Right cardiac atrium (tissue), 5 donors: Measurements from ENCODE around the gene RPTOR. TPM values are rescaled to one million over a fixed set of nuclear protein-coding genes. Genes with fewer than 3 reads are reported as not detected.
A peak's percentile ranks its signal among the peaks of the same experiment; 100 is the strongest.

Source experiments
- ATAC-seq, 2 donors: fragments of 200-7000 bp; cut with Tn5 transposase; one replicate each; pipeline versions ENCODE4 v1.8.0 to v1.9.1; 2020; ENCODE audit warnings: moderate library complexity in 2 of 2, mild to moderate bottlenecking in 1 of 2
- DNase-seq, 3 donors: peaks; one replicate each; pipeline ENCODE4 v3.0.0-alpha.2; 2020
- H3K27ac ChIP-seq: one replicate; pipeline ENCODE4 v1.5.1; 2013; ENCODE audit warnings: mild to moderate bottlenecking, low read length, control low read depth, moderate library complexity
- H3K27me3 ChIP-seq: one replicate; pipeline ENCODE4 v1.6.1; 2013; ENCODE audit not compliant: control insufficient read depth, insufficient read depth
- H3K4me1 ChIP-seq: one replicate; pipeline ENCODE4 v1.6.1; 2013; ENCODE audit warnings: low read length; ENCODE audit not compliant: control insufficient read depth, insufficient read depth
- H3K4me3 ChIP-seq: one replicate; pipeline ENCODE4 v1.5.1; 2013; ENCODE audit warnings: low read length, control low read depth
- H3K9me3 ChIP-seq: one replicate; pipeline ENCODE4 v1.6.1; 2013; ENCODE audit warnings: low read length; ENCODE audit not compliant: control insufficient read depth
- WGBS: extraction: QIAGEN DNeasy Blood & Tissue Kit; methylation state at CpG from one replicate; pipeline ENCODE4 v1.1.7; 2013; 5-methylcytosine and 5-hydroxymethylcytosine counted together
- intact Hi-C, 4 donors: fragments of 100-400 bp; cut with DNase I; formaldehyde crosslinking; loops; one replicate each; pipeline versions ENCODE4 v1.11.0 to v1.14.0; 2022 to 2023
- polyA plus RNA-seq: library from polyadenylated mRNA; stranded (reverse); fragments of 200-250 nt; gene quantifications from one replicate; pipeline ENCODE4 v1.2.3, GENCODE V29; 2013
- total RNA-seq, 4 donors: library from RNA; stranded (reverse); fragmentation: NEBNext Ultra II Directional; extraction: Animal tissue kit (Norgen Biotek cat#: 25700); gene quantifications; one replicate each; pipeline ENCODE4 v1.2.1, GENCODE V29; 2021
- donor health status: healthy with polysubstance abuse.
- donor health status: DM: no; HTN: yes; CAD: no.
- donor health status: DM: no; HTN: no; CAD: no.
- donor health status: DM: no; HTN: yes; CAD: no; lungs with severe emphysema.
- donor health status: DM: yes; HTN: yes; CAD: no.

Gene RPTOR
- total and polyA plus RNA-seq, 5 donors = 15.2 to 27.0 (median 25.3) TPM

DNA sequence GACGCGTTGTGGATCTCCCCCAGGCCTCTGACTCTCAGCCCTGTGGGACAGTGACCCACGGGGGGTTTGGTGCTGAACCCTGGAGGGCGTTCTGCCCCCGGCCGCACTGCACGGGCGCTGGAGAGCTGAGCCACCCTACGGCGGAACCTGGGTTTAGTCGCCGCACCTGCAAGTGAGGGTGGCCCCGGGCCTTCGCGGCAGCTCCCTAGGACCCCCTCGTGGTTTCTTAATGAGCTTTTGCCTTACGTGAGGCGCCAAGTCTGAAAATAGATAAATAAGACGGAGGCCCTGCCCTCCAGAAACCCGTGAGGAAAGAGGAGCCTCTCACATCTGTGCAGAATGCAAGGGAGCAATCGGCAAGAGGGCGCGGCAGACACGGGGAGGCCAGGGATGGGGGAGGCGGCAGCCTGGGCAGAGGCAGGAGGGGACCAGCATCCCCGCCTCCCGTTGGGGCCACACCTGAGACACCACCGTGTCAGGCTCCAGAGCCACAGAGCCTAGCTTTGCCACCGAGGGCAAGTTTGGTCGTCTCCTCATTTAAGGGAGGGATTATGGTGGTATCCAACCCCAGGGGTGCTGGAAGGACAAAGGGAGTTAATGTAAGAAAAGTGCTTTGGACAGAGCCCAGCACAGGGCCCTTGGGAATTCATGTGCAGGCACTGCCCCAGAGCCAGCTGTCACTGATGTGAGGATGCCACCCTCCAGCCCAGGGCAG is 293.8 kb downstream of the RPTOR start:
- no peaks in the 10 kb centered on the region for H3K27me3 ChIP-seq
- no peak overlapping the region for H3K27ac ChIP-seq
- 94% methylated on average over 30 of the region's 30 CpGs for WGBS
- no peak overlapping the region for H3K4me3 ChIP-seq
- ATAC-seq (no peak), DNase-seq (peak in 2 of 3 donors; percentile 33 to 40)
- intact Hi-C loops = no loop called here
- no peaks in the 10 kb centered on the region for H3K4me1 ChIP-seq
- H3K9me3 ChIP-seq = no peaks in the 10 kb centered on the region

DNA sequence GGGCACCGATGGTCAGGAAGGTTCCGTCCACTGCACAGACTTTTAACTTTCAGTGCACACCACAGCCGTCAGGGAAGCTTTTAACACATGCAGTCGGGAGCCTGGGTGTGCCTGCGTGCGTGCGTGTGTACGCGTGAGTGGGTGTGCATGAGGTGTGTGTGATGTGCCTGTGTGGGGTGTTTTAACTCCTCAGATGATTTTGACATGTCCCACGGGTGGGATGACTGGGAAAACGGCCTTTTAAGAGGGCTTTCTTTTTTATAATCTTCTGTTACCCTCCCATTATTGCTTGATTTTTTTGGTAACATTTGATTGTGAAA is 294.3 kb downstream of the RPTOR start:
- Histone ChIP-seq H3K27ac (no peak overlapping the region), H3K4me3 (no peak overlapping the region), H3K4me1 (no peaks in the 10 kb centered on the region), H3K27me3 (no peaks in the 10 kb centered on the region), H3K9me3 (no peaks in the 10 kb centered on the region)
- DNase-seq (peak in 2 of 3 donors; percentile 4 to 30), ATAC-seq (no peak)
- intact Hi-C loops = no loop called here
- whole genome bisulfite sequencing = 95% methylated on average over 11 of the region's 11 CpGs

DNA sequence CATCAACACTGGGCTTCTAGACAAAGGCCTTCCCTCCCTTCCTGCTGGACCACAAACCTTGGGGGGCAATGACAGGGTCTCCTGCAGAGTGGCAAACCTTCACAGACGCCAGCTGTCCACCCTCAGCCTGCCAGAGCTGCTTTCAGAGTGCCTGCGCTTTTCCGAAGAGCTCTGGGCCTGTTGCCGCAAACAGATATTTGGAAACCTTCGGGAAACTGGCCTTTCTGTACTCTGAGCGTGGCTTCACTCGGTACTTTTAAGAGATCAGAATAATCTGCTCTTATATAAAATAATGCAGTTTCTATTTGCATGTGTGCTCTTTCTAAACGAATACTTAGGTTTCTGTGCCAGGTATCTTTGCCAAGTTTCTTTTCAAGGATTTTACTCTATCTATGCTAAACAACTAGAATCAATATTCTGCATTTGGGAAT is 294.9 kb downstream of the RPTOR start:
- H3K4me1 ChIP-seq = no peaks in the 10 kb centered on the region
- no peaks in the 10 kb centered on the region for H3K27me3 ChIP-seq
- intact Hi-C loops = no loop called here
- H3K27ac ChIP-seq = no peak overlapping the region
- DNase-seq (peak in 2 of 3 donors; percentile 21 to 25), ATAC-seq (no peak)
- H3K9me3 ChIP-seq = no peaks in the 10 kb centered on the region
- no peak overlapping the region for H3K4me3 ChIP-seq
- WGBS = 87% methylated on average over 8 of the region's 8 CpGs

DNA sequence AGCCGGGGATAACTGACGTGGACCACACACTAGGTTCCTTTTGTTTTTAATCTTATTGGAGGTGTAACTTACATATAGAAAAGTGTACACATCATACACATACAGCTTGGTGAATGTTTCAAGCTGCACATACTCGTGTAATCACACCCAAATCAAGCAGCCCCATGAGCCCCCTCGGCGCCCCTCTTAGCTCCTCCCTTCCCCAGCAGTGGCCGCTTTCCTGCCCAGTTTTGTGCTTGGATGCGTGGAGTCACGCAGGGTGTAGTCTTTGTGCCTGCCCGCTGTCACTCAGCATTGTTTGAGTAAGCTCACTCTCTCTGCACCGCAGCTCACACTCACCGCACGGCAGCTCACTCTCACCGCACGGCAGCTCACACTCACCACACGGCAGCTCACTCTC is 295.3 kb downstream of the RPTOR start:
- Histone ChIP-seq H3K27me3 (no peaks in the 10 kb centered on the region), H3K27ac (no peak overlapping the region), H3K4me3 (no peak overlapping the region), H3K4me1 (no peaks in the 10 kb centered on the region), H3K9me3 (no peaks in the 10 kb centered on the region)
- DNase-seq (peak in 1 of 3 donors; percentile 16), ATAC-seq (no peak)
- intact Hi-C loops = no loop called here
- 91% methylated on average over 15 of the region's 15 CpGs for WGBS

DNA sequence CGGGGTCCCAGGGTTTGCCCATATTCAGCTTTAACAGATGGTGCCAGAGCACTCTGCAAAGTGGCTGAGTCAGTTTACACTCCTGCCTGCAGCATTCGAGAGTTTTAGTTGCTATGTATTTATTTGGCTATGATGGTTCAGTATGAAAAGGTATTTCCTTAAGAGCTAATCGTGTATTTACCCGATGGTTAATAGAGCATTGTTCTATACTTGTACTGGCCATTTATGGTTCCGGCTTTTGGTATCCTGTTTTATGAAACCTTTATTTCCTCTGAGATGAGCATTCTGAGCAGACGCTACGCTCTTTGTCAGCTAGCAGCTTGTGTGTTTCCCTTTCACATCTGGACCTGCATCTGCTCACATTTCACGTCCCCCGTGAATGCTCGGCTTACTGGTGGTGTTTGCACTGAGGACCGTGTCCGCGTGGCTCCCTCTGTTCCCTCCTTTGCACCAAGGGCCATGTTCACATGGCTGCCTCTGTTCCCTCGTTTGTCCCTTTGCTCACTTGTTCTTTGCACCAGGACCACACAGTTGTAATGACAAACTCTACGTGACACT is 297.9 kb downstream of the RPTOR start:
- H3K27ac ChIP-seq = no peak overlapping the region
- H3K27me3 ChIP-seq = no peaks in the 10 kb centered on the region
- no peaks in the 10 kb centered on the region for H3K4me1 ChIP-seq
- WGBS = 87% methylated on average over 15 of the region's 15 CpGs
- no peak overlapping the region for H3K4me3 ChIP-seq
- DNase-seq (peak in 1 of 3 donors; percentile 3), ATAC-seq (no peak)
- H3K9me3 ChIP-seq = no peaks in the 10 kb centered on the region
- intact Hi-C loops = no loop called here

DNA sequence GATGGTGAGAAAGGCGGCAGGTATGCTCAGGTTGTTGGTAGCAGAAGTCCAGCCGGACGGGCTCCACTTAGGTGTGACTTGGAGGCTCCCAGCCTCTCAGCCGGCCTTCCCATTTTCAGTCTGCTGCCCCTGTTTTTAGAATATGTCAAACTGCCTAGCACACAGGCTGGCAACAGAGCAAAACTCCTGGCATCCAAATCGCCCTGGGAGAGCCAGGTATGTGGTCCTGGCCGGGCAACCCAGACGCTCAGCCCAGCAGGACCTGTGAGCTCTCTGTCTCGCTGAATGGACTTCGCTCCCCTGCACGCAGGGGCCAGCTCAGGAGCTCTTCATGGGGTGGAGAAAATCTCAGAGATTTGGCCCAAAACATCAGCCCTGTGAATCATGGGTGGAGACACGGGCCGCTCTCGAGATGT is 299.1 kb downstream of the RPTOR start:
- WGBS = 95% methylated on average over 13 of the region's 13 CpGs
- DNase-seq (peak in 2 of 3 donors; percentile 15 to 18), ATAC-seq (no peak)
- Histone ChIP-seq H3K27ac (no peak overlapping the region), H3K4me3 (no peak overlapping the region), H3K27me3 (no peaks in the 10 kb centered on the region), H3K9me3 (no peaks in the 10 kb centered on the region), H3K4me1 (no peaks in the 10 kb centered on the region)
- intact Hi-C loops = no loop called here

DNA sequence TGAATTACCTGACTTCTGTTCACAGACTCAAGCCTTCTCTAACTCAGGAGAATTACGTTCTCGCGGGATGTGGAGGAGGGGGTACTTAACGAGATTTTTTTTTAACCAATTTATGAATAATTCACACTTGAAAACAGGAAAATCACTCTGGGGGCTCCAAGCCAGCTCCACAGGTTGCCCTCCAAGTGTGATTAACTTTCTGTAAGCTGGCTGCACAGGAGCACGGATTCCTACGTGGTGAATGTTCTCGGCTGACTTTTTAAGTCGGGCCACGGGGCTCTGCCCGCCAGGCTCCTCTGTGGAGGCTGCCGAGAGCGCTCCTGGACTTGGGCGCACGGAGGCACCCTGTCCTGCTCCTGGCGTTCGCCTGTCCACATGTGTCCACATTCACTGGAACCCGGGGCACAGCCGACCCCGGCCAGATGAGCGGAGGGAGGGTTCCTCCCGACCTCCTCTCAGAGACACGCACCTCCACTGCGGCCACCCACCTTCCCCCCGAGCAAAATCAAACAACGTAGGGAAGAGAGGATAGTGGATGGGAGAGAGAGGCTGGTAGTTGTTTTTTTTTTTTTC is 299.9 kb downstream of the RPTOR start:
- 95% methylated on average over 25 of the region's 25 CpGs for WGBS
- no peaks in the 10 kb centered on the region for H3K4me1 ChIP-seq
- intact Hi-C loops = no loop called here
- H3K27me3 ChIP-seq = no peaks in the 10 kb centered on the region
- no peaks in the 10 kb centered on the region for H3K9me3 ChIP-seq
- H3K4me3 ChIP-seq = no peak overlapping the region
- DNase-seq (peak in 2 of 3 donors; percentile 12 to 32), ATAC-seq (no peak)
- H3K27ac ChIP-seq = no peak overlapping the region

DNA sequence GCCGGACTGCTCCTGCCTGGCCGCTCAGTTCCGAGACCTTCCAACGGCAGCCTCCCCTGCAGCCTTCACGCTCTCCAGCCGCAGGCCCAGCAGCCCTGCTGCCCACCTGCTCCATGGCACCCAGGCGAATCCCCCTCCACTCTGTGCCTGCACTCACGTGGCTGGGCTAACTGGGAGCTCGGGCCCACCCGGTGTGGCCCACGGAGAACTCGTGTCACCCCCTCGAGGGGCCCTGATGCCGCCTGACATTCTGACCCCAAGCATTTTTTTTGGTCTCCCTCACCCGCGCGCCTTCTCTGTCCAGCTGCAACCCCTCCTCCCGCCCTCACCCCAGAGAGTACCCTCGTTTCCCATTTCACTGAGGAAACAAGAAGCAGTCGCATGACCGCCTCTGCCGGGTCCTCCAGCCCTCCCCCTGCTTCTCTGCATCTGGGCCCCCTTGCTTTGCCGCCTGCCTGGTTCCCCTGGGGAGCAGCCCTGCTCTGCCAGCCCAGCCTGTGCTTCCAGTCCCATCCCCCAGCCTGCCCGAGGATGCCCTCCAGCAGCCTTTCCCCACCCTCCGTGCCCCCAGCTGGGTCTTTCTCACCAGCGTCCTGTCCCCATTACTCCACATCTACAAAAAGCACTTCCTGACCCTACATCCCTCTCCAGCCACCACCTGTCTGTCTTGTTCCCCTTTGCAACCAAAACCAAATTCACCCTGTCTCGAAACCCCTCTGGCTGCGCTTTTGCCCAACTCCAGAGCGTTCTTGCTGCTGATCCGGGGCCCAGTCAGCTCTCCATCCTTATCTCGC is 300.6 kb downstream of the RPTOR start:
- H3K27me3 ChIP-seq = no peaks in the 10 kb centered on the region
- no peaks in the 10 kb centered on the region for H3K4me1 ChIP-seq
- no peaks in the 10 kb centered on the region for H3K9me3 ChIP-seq
- no peak overlapping the region for H3K27ac ChIP-seq
- intact Hi-C loops = no loop called here
- no peak overlapping the region for H3K4me3 ChIP-seq
- 90% methylated on average over 31 of the region's 31 CpGs for WGBS
- DNase-seq (peak in 2 of 3 donors; percentile 33 to 41), ATAC-seq (peak in 1 of 2 donors; percentile 19)

DNA sequence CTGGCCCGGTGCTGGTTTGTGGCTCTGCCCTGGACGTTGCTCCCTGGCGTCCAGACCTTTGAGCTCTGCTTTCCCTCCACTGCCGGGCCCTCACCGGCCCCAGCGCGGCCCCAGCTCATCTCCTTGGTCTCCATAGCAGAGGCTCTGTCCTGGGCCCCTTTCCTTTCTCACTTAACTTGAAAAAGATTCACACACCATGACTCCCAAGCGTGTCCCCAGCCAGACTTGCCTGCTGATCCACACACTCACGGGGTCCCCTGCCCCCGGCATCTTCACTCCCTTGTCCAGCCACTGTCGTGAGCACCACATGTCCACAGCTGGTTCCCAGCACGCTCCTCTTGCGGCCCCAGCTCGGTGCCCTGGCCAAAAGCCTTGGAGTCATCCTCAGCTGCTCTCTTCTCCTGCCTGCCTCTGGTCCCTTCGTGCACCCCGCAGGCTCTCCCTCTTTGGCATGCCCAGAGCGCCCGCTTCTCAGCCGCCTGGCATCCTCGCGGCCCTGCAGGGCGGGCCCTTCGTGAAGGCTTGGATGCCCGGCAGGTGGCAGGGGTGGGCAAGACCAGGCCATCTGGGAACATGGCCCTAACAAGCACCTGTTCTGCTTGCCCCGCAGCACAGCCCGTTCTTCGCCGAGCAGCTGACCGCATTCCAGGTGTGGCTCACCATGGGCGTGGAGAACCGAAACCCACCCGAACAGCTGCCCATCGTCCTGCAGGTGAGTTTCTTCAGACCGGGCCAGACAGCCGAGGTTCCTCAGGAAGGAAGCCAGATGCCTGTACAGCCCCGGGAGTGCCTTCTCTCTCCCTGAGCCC is 301.4 kb downstream of the RPTOR start:
- intact Hi-C loops = no loop called here
- H3K27ac ChIP-seq = no peak overlapping the region
- no peaks in the 10 kb centered on the region for H3K27me3 ChIP-seq
- H3K4me3 ChIP-seq = no peak overlapping the region
- ATAC-seq (no peak), DNase-seq (peak in 1 of 3 donors; percentile 47)
- H3K4me1 ChIP-seq = no peaks in the 10 kb centered on the region
- WGBS = 90% methylated on average over 36 of the region's 36 CpGs
- no peaks in the 10 kb centered on the region for H3K9me3 ChIP-seq

DNA sequence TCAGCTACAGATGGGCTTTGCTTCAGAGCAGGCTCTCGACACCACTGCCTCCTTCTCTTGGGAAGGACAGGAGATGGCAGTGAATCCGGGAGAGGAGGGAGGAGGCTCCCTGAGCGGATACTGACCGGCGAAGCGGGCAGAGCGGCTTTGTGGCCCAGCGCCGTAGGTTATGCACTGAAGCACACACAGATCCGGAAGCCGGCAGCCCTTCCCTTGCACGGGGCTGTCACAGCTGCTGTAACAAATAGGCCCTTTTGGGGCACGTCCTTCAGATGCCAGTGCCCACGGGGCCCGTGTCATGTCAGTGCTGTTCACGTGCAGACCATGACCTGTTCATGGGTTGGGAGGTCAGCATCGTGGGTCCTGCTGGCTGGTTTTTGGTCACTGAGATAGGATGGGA is 302.3 kb downstream of the RPTOR start:
- no peak overlapping the region for H3K4me3 ChIP-seq
- DNase-seq (peak in 1 of 3 donors; percentile 31), ATAC-seq (no peak)
- H3K4me1 ChIP-seq = no peaks in the 10 kb centered on the region
- no peak overlapping the region for H3K27ac ChIP-seq
- H3K9me3 ChIP-seq = no peaks in the 10 kb centered on the region
- no peaks in the 10 kb centered on the region for H3K27me3 ChIP-seq
- intact Hi-C loops = no loop called here
- WGBS = 98% methylated on average over 17 of the region's 17 CpGs
